ENCODE measurements around the gene FAM53A. TPM values are rescaled to one million over a fixed set of nuclear protein-coding genes. Genes with fewer than 3 reads are reported as not detected.

FAM53A gene
- total and polyA plus RNA-seq, 2 of the 13 experiments (the other 11 are each of a cell fraction or from before 2014, with no cell fraction given), result 0.48 to 1.1 TPM

DNA sequence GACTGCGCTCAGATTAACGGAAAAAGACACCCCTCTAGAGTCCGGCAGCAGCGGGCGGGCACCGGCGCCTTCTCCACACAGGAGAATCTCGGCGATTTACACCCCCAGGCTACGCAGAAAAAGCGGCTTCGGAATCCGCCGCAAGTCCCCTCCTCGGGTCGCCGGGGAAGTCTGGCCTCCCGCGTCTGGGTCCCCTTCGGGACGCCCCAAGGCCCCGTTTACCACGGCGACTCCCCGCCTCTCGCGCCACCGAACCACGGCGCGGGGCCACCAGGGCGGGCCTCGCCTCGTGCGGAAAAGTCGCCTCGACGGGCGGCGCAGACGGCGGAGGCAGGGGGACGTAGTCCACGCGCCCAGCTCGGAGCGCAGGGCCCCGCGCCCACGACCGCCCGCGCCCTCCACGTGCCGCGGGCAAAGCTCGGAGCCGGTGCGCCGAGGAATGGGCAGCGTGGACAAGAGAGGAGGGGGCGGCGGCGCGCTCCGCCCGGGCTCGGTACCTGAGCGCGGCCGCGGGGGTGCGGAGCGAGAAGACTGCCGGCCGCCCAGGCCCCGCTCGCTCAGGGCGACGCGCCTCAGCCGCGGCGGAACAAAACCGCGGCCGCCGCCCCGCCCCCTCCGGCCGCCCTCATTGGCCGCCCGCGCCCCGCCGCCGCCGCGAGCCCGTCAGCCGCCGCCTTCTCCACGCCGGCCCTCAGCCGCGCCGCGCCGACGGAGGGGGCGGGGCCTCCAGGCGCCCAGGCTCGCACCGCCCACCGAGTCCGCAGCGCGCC is at the start of gene FAM53A (continued):
- TF ChIP-seq, protein P1, sequence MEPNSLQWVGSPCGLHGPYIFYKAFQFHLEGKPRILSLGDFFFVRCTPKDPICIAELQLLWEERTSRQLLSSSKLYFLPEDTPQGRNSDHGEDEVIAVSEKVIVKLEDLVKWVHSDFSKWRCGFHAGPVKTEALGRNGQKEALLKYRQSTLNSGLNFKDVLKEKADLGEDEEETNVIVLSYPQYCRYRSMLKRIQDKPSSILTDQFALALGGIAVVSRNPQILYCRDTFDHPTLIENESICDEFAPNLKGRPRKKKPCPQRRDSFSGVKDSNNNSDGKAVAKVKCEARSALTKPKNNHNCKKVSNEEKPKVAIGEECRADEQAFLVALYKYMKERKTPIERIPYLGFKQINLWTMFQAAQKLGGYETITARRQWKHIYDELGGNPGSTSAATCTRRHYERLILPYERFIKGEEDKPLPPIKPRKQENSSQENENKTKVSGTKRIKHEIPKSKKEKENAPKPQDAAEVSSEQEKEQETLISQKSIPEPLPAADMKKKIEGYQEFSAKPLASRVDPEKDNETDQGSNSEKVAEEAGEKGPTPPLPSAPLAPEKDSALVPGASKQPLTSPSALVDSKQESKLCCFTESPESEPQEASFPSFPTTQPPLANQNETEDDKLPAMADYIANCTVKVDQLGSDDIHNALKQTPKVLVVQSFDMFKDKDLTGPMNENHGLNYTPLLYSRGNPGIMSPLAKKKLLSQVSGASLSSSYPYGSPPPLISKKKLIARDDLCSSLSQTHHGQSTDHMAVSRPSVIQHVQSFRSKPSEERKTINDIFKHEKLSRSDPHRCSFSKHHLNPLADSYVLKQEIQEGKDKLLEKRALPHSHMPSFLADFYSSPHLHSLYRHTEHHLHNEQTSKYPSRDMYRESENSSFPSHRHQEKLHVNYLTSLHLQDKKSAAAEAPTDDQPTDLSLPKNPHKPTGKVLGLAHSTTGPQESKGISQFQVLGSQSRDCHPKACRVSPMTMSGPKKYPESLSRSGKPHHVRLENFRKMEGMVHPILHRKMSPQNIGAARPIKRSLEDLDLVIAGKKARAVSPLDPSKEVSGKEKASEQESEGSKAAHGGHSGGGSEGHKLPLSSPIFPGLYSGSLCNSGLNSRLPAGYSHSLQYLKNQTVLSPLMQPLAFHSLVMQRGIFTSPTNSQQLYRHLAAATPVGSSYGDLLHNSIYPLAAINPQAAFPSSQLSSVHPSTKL (CRISPR knock-in tag; IDR thresholded peaks at IDR 0.05), result no peak
- no peak for TF ChIP-seq TSC22D2 (CRISPR knock-in tag; IDR thresholded peaks at IDR 0.05; ENCODE audit: borderline replicate concordance)
- TF ChIP-seq, protein P2, sequence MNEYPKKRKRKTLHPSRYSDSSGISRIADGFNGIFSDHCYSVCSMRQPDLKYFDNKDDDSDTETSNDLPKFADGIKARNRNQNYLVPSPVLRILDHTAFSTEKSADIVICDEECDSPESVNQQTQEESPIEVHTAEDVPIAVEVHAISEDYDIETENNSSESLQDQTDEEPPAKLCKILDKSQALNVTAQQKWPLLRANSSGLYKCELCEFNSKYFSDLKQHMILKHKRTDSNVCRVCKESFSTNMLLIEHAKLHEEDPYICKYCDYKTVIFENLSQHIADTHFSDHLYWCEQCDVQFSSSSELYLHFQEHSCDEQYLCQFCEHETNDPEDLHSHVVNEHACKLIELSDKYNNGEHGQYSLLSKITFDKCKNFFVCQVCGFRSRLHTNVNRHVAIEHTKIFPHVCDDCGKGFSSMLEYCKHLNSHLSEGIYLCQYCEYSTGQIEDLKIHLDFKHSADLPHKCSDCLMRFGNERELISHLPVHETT (CRISPR knock-in tag; conservative IDR thresholded peaks at IDR 0.05), result no peak; the same call in 1 of the 2 replicates
- peak; percentile 74 for TF ChIP-seq ZSCAN21 (CRISPR knock-in tag; IDR thresholded peaks at IDR 0.05; ENCODE audit: borderline replicate concordance)
- no peak for TF ChIP-seq NKX3-1 (CRISPR knock-in tag; IDR thresholded peaks at IDR 0.05)
- no peak for TF ChIP-seq PAF1 (CRISPR knock-in tag; IDR thresholded peaks at IDR 0.05)
- TF ChIP-seq SAP130 (CRISPR knock-in tag; IDR thresholded peaks at IDR 0.05; ENCODE audit: low read depth), result 0 out of 2 replicates have a peak, but pooled peaks have one; percentile 15
- no peak for TF ChIP-seq SATB2 (CRISPR knock-in tag; IDR thresholded peaks at IDR 0.05)
- TF ChIP-seq ZNF331 (CRISPR knock-in tag; IDR thresholded peaks at IDR 0.05), result no peak
- TF ChIP-seq, protein P3, sequence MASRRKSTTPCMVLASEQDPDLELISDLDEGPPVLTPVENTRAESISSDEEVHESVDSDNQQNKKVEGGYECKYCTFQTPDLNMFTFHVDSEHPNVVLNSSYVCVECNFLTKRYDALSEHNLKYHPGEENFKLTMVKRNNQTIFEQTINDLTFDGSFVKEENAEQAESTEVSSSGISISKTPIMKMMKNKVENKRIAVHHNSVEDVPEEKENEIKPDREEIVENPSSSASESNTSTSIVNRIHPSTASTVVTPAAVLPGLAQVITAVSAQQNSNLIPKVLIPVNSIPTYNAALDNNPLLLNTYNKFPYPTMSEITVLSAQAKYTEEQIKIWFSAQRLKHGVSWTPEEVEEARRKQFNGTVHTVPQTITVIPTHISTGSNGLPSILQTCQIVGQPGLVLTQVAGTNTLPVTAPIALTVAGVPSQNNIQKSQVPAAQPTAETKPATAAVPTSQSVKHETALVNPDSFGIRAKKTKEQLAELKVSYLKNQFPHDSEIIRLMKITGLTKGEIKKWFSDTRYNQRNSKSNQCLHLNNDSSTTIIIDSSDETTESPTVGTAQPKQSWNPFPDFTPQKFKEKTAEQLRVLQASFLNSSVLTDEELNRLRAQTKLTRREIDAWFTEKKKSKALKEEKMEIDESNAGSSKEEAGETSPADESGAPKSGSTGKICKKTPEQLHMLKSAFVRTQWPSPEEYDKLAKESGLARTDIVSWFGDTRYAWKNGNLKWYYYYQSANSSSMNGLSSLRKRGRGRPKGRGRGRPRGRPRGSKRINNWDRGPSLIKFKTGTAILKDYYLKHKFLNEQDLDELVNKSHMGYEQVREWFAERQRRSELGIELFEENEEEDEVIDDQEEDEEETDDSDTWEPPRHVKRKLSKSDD (CRISPR knock-in tag; IDR thresholded peaks at IDR 0.05; ENCODE audit: low read depth), result peak; percentile 66
- TF ChIP-seq HDAC1 (CRISPR knock-in tag; IDR thresholded peaks at IDR 0.05), result 0 out of 2 replicates have a peak, but pooled peaks have one; percentile 36
- no peak for TF ChIP-seq ZNF24 (IDR thresholded peaks at IDR 0.05)
- no peak for TF ChIP-seq NCOA2 (CRISPR knock-in tag; IDR thresholded peaks at IDR 0.05)
- TF ChIP-seq SMC3 (IDR thresholded peaks at IDR 0.05; ENCODE audit: low read length), result no peak
- TF ChIP-seq RORA (CRISPR knock-in tag; IDR thresholded peaks at IDR 0.05), result no peak
- no peak; the same call in 1 of the 2 replicates for TF ChIP-seq ZIK1 (CRISPR knock-in tag; IDR thresholded peaks at IDR 0.05; ENCODE audit: borderline replicate concordance, low read depth)
- TF ChIP-seq ATF1 (CRISPR knock-in tag; IDR thresholded peaks at IDR 0.05), result no peak
- no peak for TF ChIP-seq MTF2 (CRISPR knock-in tag; IDR thresholded peaks at IDR 0.05; ENCODE audit: borderline replicate concordance)
- no peak for TF ChIP-seq ATF7 (IDR thresholded peaks at IDR 0.05)
- TF ChIP-seq ATF7 (CRISPR knock-in tag; IDR thresholded peaks at IDR 0.05), result no peak
- TF ChIP-seq TBX2 (CRISPR knock-in tag; IDR thresholded peaks at IDR 0.05; ENCODE audit: borderline replicate concordance), result peak; percentile 42; the same call in 1 of the 2 replicates
- TF ChIP-seq ELF3 (CRISPR knock-in tag; IDR thresholded peaks at IDR 0.05), result no peak
- no peak for TF ChIP-seq FOSL1 (CRISPR knock-in tag; IDR thresholded peaks at IDR 0.05; ENCODE audit: borderline replicate concordance)

Measured in HepG2 (cell line).